Measurements from ENCODE around the gene DACT1. TPM values are rescaled to one million over a fixed set of nuclear protein-coding genes. Genes with fewer than 3 reads are reported as not detected.
A peak's percentile ranks its signal among the peaks of the same experiment; 100 is the strongest.
"Not testable (repeated sequence)": the region's sequence is repeated elsewhere in the genome, so short reads cannot be mapped to it uniquely, and the experiment has no call there.

DACT1 gene, protein sequence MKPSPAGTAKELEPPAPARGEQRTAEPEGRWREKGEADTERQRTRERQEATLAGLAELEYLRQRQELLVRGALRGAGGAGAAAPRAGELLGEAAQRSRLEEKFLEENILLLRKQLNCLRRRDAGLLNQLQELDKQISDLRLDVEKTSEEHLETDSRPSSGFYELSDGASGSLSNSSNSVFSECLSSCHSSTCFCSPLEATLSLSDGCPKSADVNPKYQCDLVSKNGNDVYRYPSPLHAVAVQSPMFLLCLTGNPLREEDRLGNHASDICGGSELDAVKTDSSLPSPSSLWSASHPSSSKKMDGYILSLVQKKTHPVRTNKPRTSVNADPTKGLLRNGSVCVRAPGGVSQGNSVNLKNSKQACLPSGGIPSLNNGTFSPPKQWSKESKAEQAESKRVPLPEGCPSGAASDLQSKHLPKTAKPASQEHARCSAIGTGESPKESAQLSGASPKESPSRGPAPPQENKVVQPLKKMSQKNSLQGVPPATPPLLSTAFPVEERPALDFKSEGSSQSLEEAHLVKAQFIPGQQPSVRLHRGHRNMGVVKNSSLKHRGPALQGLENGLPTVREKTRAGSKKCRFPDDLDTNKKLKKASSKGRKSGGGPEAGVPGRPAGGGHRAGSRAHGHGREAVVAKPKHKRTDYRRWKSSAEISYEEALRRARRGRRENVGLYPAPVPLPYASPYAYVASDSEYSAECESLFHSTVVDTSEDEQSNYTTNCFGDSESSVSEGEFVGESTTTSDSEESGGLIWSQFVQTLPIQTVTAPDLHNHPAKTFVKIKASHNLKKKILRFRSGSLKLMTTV
- 1 to 10 TPM; 2.7 to 9.7 (median 4.3) TPM for total RNA-seq

GRCh38 chr14:58637391-58638230 lies at the start of gene DACT1:
Gene DACT1, plus strand, starts transcription at chr14:58637962. Its CDS starts 241 bp downstream, at chr14:58638203.
- TF ChIP-seq, protein P1, sequence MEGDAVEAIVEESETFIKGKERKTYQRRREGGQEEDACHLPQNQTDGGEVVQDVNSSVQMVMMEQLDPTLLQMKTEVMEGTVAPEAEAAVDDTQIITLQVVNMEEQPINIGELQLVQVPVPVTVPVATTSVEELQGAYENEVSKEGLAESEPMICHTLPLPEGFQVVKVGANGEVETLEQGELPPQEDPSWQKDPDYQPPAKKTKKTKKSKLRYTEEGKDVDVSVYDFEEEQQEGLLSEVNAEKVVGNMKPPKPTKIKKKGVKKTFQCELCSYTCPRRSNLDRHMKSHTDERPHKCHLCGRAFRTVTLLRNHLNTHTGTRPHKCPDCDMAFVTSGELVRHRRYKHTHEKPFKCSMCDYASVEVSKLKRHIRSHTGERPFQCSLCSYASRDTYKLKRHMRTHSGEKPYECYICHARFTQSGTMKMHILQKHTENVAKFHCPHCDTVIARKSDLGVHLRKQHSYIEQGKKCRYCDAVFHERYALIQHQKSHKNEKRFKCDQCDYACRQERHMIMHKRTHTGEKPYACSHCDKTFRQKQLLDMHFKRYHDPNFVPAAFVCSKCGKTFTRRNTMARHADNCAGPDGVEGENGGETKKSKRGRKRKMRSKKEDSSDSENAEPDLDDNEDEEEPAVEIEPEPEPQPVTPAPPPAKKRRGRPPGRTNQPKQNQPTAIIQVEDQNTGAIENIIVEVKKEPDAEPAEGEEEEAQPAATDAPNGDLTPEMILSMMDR (IDR thresholded peaks at IDR 0.05): no peak
- DNase-seq (ENCODE audit: low spot score) (no peak), ATAC-seq (ENCODE audit: low FRiP score) (peak; percentile 63)

DNA sequence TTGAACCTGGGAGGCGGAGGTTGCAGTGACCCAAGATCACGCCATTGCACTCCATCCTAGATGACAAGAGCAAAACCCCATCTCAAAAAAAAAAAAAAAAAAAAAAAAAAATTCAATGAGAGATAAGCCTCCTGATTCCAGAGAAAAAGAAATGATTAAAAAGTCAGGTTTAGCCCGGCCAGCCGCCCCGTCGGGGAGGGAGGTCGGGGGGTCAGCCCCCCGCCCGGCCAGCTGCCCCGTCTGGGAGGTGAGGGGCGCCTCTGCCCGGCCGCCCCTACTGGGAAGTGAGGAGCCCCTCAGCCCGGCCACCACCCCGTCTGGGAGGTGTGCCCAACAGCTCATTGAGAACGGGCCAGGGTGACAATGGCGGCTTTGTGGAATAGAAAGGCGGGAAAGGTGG lies 49.4 kb upstream of the DACT1 start:
- DNase-seq (ENCODE audit: low spot score); ATAC-seq (ENCODE audit: low FRiP score): not testable (repeated sequence)

DNA sequence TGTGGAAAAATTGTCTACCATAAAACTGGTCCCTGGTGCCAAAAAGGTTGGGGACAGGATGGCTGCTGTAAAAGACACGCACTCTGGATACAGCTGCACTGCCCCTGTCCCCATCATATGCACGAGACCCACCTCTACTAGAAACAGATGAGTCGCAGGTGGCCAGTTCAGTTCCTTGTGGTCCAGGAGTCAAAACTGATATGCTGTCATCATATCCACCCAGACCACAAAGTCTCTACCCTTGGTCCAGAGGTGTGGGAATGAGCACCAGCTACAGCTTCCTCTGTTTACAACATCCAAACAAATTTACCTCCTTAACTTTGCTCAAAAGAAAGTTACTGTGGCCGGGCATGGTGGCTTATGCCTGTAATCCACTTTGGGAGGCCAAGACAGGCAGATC lies 43.8 kb upstream of the DACT1 start:
- ATAC-seq (ENCODE audit: low FRiP score) (no peak), DNase-seq (ENCODE audit: low spot score) (no peak)
- TF ChIP-seq, protein P1 (IDR thresholded peaks at IDR 0.05): no peak

DNA sequence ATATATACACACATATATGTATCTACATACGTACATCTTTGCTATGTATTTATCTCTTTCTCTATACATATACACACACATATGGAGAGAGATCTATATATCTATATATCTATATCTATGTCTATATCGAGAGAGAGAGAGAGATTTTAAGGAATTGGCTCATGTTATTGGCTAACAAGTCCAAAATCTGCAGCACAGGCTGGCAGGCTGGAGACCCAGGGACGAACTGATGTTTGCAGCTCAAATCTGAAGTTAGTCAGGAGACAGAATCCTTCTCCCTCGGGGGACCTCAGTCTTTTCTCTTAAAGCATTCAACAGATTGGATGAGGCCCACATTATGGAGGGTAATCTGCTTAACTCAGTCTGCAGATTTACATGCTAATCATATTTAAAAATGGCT lies 40.7 kb upstream of the DACT1 start:
- DNase-seq (ENCODE audit: low spot score) (no peak), ATAC-seq (ENCODE audit: low FRiP score) (no peak)
- TF ChIP-seq, protein P1 (IDR thresholded peaks at IDR 0.05): no peak

GRCh38 chr14:58598028-58598803 lies 39.5 kb upstream of the DACT1 start:
- TF ChIP-seq, protein P1 (IDR thresholded peaks at IDR 0.05): no peak
- ATAC-seq (ENCODE audit: low FRiP score) (no peak), DNase-seq (ENCODE audit: low spot score) (no peak)

GRCh38 chr14:58598804-58599525 lies 38.8 kb upstream of the DACT1 start:
- DNase-seq (ENCODE audit: low spot score) (no peak), ATAC-seq (ENCODE audit: low FRiP score) (no peak)
- TF ChIP-seq, protein P1 (IDR thresholded peaks at IDR 0.05): no peak
